Retinal pigment epithelial cell (primary cell): ENCODE measurements around the gene GABRB3.
"Not testable (repeated sequence)": the region's sequence is repeated elsewhere in the genome, so short reads cannot be mapped to it uniquely, and the experiment has no call there.

Experiments
- DNase-seq: peaks from one replicate; pipeline ENCODE4 v3.0.0-alpha.2; 2010; ENCODE audit warnings: low read depth
- H3K4me3 ChIP-seq: 2 replicates; pipeline ENCODE4 v1.5.1; 2011; ENCODE audit warnings: mild to moderate bottlenecking, low read length, control low read depth, moderate library complexity
- TF ChIP-seq, protein P1 (sequence below): conservative IDR thresholded peaks from 2 replicates; pipeline ENCODE4 v1.5.1; 2011; ENCODE audit warnings: low read depth, low read length, control low read depth, inconsistent platforms

The GABRB3 gene

DNA sequence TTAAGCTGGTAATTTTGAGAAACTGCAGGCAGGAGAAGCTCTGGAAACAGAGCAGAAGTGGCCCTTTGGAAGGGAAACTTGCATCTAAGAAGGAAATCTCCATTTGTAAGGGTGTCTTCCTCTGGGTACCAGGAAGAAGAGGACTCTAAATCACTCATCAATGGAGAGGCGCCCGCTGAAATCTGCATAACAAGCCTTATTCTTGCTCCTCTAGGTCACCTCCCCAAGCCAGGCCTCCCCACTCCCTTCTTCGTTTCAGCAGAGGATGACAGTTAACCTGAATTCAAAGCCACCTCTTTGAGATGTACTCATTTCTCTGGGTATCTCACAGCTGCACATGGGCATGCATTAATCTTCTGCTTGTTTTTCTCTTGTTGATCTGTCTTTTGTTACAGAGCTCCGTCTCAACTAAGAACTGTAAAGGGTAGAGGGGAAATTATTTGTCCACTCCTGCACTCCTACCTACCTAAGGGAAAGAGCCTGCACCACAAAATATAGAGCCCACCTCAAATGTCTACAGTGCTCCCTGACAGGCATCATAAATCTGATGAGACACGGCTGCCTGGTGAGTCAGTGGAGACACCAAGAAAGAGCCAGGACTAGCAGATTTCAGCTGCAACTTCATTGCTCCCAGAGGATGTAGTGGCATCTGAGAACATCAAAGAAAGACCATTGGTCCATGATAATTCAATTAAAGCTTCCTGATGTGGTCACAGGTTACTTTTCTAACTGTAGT is 51.5 kb downstream of the GABRB3 start:
- no peak for DNase-seq
- no peak overlapping the region for H3K4me3 ChIP-seq
- TF ChIP-seq, protein P1, sequence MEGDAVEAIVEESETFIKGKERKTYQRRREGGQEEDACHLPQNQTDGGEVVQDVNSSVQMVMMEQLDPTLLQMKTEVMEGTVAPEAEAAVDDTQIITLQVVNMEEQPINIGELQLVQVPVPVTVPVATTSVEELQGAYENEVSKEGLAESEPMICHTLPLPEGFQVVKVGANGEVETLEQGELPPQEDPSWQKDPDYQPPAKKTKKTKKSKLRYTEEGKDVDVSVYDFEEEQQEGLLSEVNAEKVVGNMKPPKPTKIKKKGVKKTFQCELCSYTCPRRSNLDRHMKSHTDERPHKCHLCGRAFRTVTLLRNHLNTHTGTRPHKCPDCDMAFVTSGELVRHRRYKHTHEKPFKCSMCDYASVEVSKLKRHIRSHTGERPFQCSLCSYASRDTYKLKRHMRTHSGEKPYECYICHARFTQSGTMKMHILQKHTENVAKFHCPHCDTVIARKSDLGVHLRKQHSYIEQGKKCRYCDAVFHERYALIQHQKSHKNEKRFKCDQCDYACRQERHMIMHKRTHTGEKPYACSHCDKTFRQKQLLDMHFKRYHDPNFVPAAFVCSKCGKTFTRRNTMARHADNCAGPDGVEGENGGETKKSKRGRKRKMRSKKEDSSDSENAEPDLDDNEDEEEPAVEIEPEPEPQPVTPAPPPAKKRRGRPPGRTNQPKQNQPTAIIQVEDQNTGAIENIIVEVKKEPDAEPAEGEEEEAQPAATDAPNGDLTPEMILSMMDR: no peak

DNA sequence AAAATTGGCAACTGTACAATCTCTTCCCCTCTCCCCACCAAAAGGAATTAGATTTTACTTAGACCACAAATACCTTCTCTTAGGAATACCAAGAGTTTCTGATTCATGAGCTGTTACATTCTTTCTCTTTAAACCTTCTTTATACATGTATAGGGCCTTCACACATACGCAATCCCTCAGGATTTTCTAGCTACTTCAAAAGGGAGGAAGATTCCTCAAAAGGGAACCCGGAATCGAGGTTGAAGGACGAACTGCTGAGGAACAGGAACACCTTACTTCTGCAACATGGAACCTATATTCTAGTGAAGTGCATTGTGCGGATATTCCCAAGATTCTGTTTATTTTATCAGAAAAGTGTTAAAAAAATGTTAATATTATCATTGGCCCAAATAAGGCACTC is 52.3 kb downstream of the GABRB3 start:
- no peak for DNase-seq
- no peak overlapping the region for H3K4me3 ChIP-seq
- TF ChIP-seq, protein P1: no peak

DNA sequence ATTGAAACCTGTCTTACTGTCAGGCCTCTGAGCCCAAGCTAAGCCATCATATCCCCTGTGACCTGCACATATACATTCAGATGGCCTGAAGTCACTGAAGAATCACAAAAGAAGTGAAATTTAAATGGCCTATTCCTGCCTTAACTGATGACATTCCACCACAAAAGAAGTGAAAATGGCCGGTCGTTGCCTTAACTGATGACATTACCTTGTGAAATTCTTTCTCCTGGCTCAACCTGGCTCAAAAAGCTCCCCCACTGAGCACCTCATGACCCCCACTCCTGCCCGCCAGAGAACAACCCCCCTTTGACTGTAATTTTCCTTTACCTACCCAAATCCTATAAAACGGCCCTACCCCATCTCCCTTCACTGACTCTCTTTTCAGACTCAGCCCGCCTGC is 53.0 kb downstream of the GABRB3 start:
- DNase-seq, H3K4me3 ChIP-seq: not testable (repeated sequence)

DNA sequence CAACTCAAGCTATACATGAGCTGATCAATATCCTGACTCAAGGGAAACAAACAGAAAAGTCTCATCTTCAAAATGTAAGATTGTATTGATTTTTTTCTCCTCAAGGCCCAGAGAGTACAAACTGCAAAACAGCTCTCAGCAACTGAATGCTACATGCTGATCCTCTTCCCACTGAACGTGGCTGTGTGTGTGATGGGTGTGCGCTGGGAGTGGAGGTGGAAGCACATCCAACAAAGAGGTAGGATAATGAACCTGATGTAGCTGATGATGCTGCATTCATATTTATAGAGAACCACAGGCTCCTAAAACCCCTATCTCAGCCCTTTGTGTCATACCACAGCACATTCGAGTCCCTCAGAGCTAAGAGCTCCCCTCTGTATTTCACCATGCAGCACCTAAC is 56.8 kb downstream of the GABRB3 start:
- no peak overlapping the region for H3K4me3 ChIP-seq
- no peak for DNase-seq
- TF ChIP-seq, protein P1: no peak

DNA sequence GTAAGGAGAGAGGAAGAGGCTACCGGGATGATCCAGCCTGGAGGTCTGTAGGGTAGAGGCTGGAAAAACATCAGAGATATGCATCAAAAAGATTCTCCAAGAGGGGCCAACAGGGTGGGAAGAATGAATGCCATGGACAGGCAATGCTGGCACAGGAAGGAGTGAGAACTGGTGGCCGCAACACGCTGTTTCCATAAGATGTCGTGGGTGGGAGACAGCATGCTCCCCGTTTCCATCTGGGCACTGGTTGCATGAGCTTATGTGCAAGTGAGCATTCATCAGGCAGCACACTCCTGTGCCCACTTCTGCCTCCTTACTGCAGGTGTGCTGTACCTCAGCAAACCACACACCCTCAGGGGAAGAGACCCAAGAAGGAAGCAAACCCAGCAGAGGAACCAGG is 59.4 kb downstream of the GABRB3 start:
- no peak overlapping the region for H3K4me3 ChIP-seq
- TF ChIP-seq, protein P1: no peak

DNA sequence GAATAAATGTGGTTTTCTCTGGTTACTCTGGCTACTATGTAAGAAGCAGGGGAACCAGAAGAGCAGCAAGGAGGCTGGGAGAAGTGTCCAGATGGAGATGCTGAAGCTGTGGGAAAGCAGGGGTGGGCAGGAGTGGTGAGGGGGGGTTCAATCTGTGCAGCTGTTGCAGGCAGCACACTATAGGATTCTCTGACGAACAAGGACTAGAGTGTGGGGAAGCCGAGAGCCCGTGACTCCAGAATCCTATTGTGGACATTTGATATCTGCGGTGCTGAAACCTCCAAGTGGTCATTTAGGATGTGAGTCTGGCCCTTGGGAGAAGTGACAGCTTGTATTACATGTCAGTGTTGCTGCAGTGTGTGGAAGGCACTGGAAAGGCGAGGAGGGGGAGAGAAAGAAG is 60.5 kb downstream of the GABRB3 start:
- DNase-seq: no peak
- H3K4me3 ChIP-seq: no peak overlapping the region
- TF ChIP-seq, protein P1: no peak

More for the DNA sequence above, 59.4 kb downstream of the GABRB3 start:
- DNase-seq: no peak

DNA sequence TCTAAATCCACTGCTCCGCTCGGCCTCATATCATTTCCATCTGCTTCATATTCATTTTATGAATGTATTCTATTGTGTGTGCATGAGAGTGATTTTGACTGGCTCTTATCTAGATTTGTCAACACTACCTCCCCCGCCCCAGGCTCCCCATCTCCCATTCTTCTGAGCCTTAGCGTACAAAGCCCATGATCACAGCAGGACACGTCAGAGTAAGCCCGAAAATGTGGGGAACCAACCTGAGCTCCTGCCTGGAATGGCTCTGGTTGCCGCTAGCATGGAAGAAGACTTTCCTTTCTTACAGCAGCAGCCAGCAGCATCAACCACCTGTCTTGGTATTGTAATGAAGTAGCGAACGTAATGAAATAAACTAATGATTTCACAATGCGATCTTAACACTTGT is 61.4 kb downstream of the GABRB3 start:
- TF ChIP-seq, protein P1: no peak
- H3K4me3 ChIP-seq: no peak overlapping the region
- DNase-seq: no peak
